Muscle of leg (tissue), 11 donors: ENCODE results near the gene PPP1R36. TPM values are rescaled to one million over a fixed set of nuclear protein-coding genes. Genes with fewer than 3 reads are reported as not detected.
"Not testable (repeated sequence)": the region's sequence is repeated elsewhere in the genome, so short reads cannot be mapped to it uniquely, and the experiment has no call there.

Experiments
- DNase-seq: peaks from one replicate; pipeline ENCODE4 v3.0.0; 2013
- H3K27ac ChIP-seq: one replicate; pipeline ENCODE4 v1.5.1; 2013; ENCODE audit warnings: mild to moderate bottlenecking, low read length, control low read depth
- H3K27me3 ChIP-seq: one replicate; pipeline ENCODE4 v1.6.1; 2013; ENCODE audit warnings: low read length; ENCODE audit not compliant: control insufficient read depth, insufficient read depth
- H3K36me3 ChIP-seq: one replicate; pipeline ENCODE4 v1.6.1; 2013; ENCODE audit warnings: low read length; ENCODE audit not compliant: control insufficient read depth, insufficient read depth
- H3K4me1 ChIP-seq: one replicate; pipeline ENCODE4 v1.6.1; 2013; ENCODE audit warnings: low read length; ENCODE audit not compliant: control insufficient read depth, insufficient read depth
- H3K4me3 ChIP-seq: one replicate; pipeline ENCODE4 v1.5.1; 2013; ENCODE audit warnings: low read length, control low read depth
- H3K9me3 ChIP-seq: replicated peaks from 2 replicates; pipeline ENCODE4 v1.6.1; 2013; ENCODE audit warnings: low read depth, low read length; ENCODE audit not compliant: control insufficient read depth
- WGBS: methylation state at CpG from one replicate; pipeline ENCODE4 v1.1.5; 2013; ENCODE audit warnings: missing lambda C conversion rate; ENCODE audit not compliant: insufficient coverage; 5-methylcytosine and 5-hydroxymethylcytosine counted together
- polyA plus RNA-seq, 8 donors: library from polyadenylated mRNA; unstranded; fragments of 120-200 nt; gene quantifications; one replicate each; pipeline versions ENCODE4 v1.2.1 to v1.2.3, GENCODE V29; 2013; ENCODE audit warnings: inconsistent platforms in 1 of 8, low replicate concordance in 1 of 8; ENCODE audit not compliant: insufficient read length in 8 of 8, insufficient read depth in 1 of 8
- total RNA-seq: library from RNA; stranded (reverse); fragments of 120-200 nt; gene quantifications from one replicate; pipeline ENCODE4 v1.2.4, GENCODE V29; 2013

The PPP1R36 gene
- total and polyA plus RNA-seq, 9 donors, result 0.29 to 0.83 (median 0.45) TPM

- Histone ChIP-seq H3K4me3 (no peak overlapping the region), H3K27ac (no peak overlapping the region), H3K9me3 (no peaks in the 10 kb centered on the region), H3K27me3 (no peaks in the 10 kb centered on the region), H3K4me1 (no peaks in the 10 kb centered on the region), H3K36me3 (no peaks in the 10 kb centered on the region)
- DNase-seq, result no peak
- WGBS, result 76% methylated on average over 3 of the region's 5 CpGs
Observed at GRCh38 chr14:64610049-64610746, 60.4 kb downstream of the PPP1R36 start.

GRCh38 chr14:64611358-64612020 is 61.7 kb downstream of the PPP1R36 start:
- no peak overlapping the region for H3K27ac ChIP-seq

GRCh38 chr14:64612021-64612380 is 62.2 kb downstream of the PPP1R36 start:
- Histone ChIP-seq H3K4me3 (no peak overlapping the region), H3K4me1 (no peaks in the 10 kb centered on the region), H3K27ac (no peak overlapping the region), H3K27me3 (no peaks in the 10 kb centered on the region), H3K36me3 (no peaks in the 10 kb centered on the region), H3K9me3 (no peaks in the 10 kb centered on the region)
- WGBS, result no CpG with 5 or more reads among the region's 1 CpG
- no peak for DNase-seq

More at GRCh38 chr14:64611358-64612020, 61.7 kb downstream of the PPP1R36 start:
- H3K36me3 ChIP-seq, result no peaks in the 10 kb centered on the region
- peak; percentile 73 for DNase-seq
- WGBS, result no CpG with 5 or more reads among the region's 1 CpG
- H3K9me3 ChIP-seq, result no peaks in the 10 kb centered on the region
- no peak overlapping the region for H3K4me3 ChIP-seq
- no peaks in the 10 kb centered on the region for H3K4me1 ChIP-seq
- no peaks in the 10 kb centered on the region for H3K27me3 ChIP-seq

- H3K36me3 ChIP-seq, result no peaks in the 10 kb centered on the region
- H3K27ac ChIP-seq, result no peak overlapping the region
- H3K9me3 ChIP-seq, result no peaks in the 10 kb centered on the region
- no peaks in the 10 kb centered on the region for H3K4me1 ChIP-seq
- H3K27me3 ChIP-seq, result no peaks in the 10 kb centered on the region
- DNase-seq, result no peak
- 14% methylated on average over 1 of the region's 2 CpGs for WGBS
- no peak overlapping the region for H3K4me3 ChIP-seq
Observed at GRCh38 chr14:64612971-64613666, 63.4 kb downstream of the PPP1R36 start.

GRCh38 chr14:64614166-64614565 is 64.4 kb downstream of the PPP1R36 start:
- Histone ChIP-seq H3K27me3 (no peaks in the 10 kb centered on the region), H3K4me3 (no peak overlapping the region), H3K27ac (no peak overlapping the region), H3K9me3 (no peaks in the 10 kb centered on the region), H3K36me3 (no peaks in the 10 kb centered on the region), H3K4me1 (no peaks in the 10 kb centered on the region)
- no CpG with 5 or more reads among the region's 2 CpGs for WGBS
- no peak for DNase-seq

- H3K27me3 ChIP-seq, result no peaks in the 10 kb centered on the region
- WGBS, result 84% methylated on average over 2 of the region's 7 CpGs
- no peak overlapping the region for H3K27ac ChIP-seq
- no peaks in the 10 kb centered on the region for H3K9me3 ChIP-seq
- DNase-seq, result no peak
- no peak overlapping the region for H3K4me3 ChIP-seq
- H3K4me1 ChIP-seq, result no peaks in the 10 kb centered on the region
- no peaks in the 10 kb centered on the region for H3K36me3 ChIP-seq
Observed at GRCh38 chr14:64614805-64615391, 65.1 kb downstream of the PPP1R36 start.

GRCh38 chr14:64617872-64618408 is 68.2 kb downstream of the PPP1R36 start:
- not testable (repeated sequence) for H3K27me3 ChIP-seq

GRCh38 chr14:64620910-64621309 is 71.1 kb downstream of the PPP1R36 start:
- Histone ChIP-seq H3K9me3 (no peaks in the 10 kb centered on the region), H3K36me3 (no peaks in the 10 kb centered on the region), H3K27me3 (no peaks in the 10 kb centered on the region), H3K4me1 (peaks cover 3% of the 10 kb centered on the region), H3K4me3 (no peak overlapping the region), H3K27ac (no peak overlapping the region)
- DNase-seq, result no peak
- WGBS, result no CpG with 5 or more reads among the region's 1 CpG

More at GRCh38 chr14:64617872-64618408, 68.2 kb downstream of the PPP1R36 start:
- H3K4me3 ChIP-seq, H3K36me3 ChIP-seq, H3K27ac ChIP-seq, H3K4me1 ChIP-seq, DNase-seq, H3K9me3 ChIP-seq: not testable (repeated sequence)
- WGBS, result 30% methylated on average over 1 of the region's 8 CpGs

- Histone ChIP-seq H3K27me3 (no peaks in the 10 kb centered on the region), H3K27ac (no peak overlapping the region), H3K36me3 (no peaks in the 10 kb centered on the region), H3K4me3 (no peak overlapping the region), H3K9me3 (no peaks in the 10 kb centered on the region), H3K4me1 (peaks cover 3% of the 10 kb centered on the region)
- WGBS, result 100% methylated on average over 2 of the region's 7 CpGs
- DNase-seq, result no peak
Observed at GRCh38 chr14:64623554-64624165, 73.9 kb downstream of the PPP1R36 start.
